GM18951 (cell line): ENCODE measurements around the gene MBLAC1.

ENCODE experiments used
- POLR2A ChIP-seq: IDR thresholded peaks from 4 replicates; pipeline ENCODE4 v1.6.1; 2011; ENCODE audit warnings: mild to moderate bottlenecking; ENCODE audit not compliant: insufficient read length, insufficient read depth; ENCODE audit errors: extremely low read depth
- in situ Hi-C: fragments of 300-500 bp; cut with MboI; formaldehyde crosslinking; loops from one replicate; pipeline ENCODE4 v1.12.0; 2022; ENCODE audit warnings: low sequenced_read_pairs, mixed read lengths, inconsistent platforms; ENCODE audit not compliant: unreplicated experiment

Gene MBLAC1

GRCh38 chr7:100102950-100103840 lies 23.6 kb upstream of the MBLAC1 start:
- no peak for TF ChIP-seq POLR2A
- in situ Hi-C loops, result no loop called here

- TF ChIP-seq POLR2A, result no peak
Measured at GRCh38 chr7:100105534-100105933, 21.2 kb upstream of the MBLAC1 start.

GRCh38 chr7:100106633-100107032 lies 20.1 kb upstream of the MBLAC1 start:
- in situ Hi-C loops, result no loop called here
- no peak for TF ChIP-seq POLR2A

More at GRCh38 chr7:100105534-100105933, 21.2 kb upstream of the MBLAC1 start:
- in situ Hi-C loops, result no loop called here

GRCh38 chr7:100107125-100107737 lies 19.5 kb upstream of the MBLAC1 start:
- in situ Hi-C loops, result no loop called here
- TF ChIP-seq POLR2A, result no peak

- TF ChIP-seq POLR2A, result no peak
- in situ Hi-C loops, result no loop called here
Measured at GRCh38 chr7:100107890-100108289, 18.9 kb upstream of the MBLAC1 start.

- in situ Hi-C loops, result no loop called here
- TF ChIP-seq POLR2A, result no peak
Measured at GRCh38 chr7:100109521-100110163, 17.1 kb upstream of the MBLAC1 start.

- in situ Hi-C loops, result no loop called here
- no peak for TF ChIP-seq POLR2A
Measured at GRCh38 chr7:100111156-100111555, 15.6 kb upstream of the MBLAC1 start.

GRCh38 chr7:100111914-100112313 lies 14.9 kb upstream of the MBLAC1 start:
- in situ Hi-C loops, result no loop called here

GRCh38 chr7:100115026-100115425 lies 11.7 kb upstream of the MBLAC1 start:
- no peak for TF ChIP-seq POLR2A
- in situ Hi-C loops, result no loop called here

More at GRCh38 chr7:100111914-100112313, 14.9 kb upstream of the MBLAC1 start:
- TF ChIP-seq POLR2A, result no peak

GRCh38 chr7:100118388-100119071 lies 8.2 kb upstream of the MBLAC1 start:
- in situ Hi-C loops, result no loop called here

GRCh38 chr7:100119072-100119969 lies 7.4 kb upstream of the MBLAC1 start, which contains the start of the genes CNPY4 and TAF6:
TSS of gene CNPY4 (plus strand) at chr7:100119634. CDS start at chr7:100119745, 111 bp downstream.
TSS of gene TAF6 (minus strand) at chr7:100119358. CDS start at chr7:100114209, 5,149 bp downstream.
- in situ Hi-C loops, result no loop called here
- peak; percentile 89 for TF ChIP-seq POLR2A

More at GRCh38 chr7:100118388-100119071, 8.2 kb upstream of the MBLAC1 start:
- no peak for TF ChIP-seq POLR2A

- TF ChIP-seq POLR2A, result no peak
- in situ Hi-C loops, result no loop called here
Measured at GRCh38 chr7:100119970-100120732, 6.6 kb upstream of the MBLAC1 start.

GRCh38 chr7:100120733-100121036 lies 6.1 kb upstream of the MBLAC1 start:
- in situ Hi-C loops, result no loop called here
- TF ChIP-seq POLR2A, result no peak
